K562 (cell line): ENCODE measurements around the gene FCRL6. TPM values are rescaled to one million over a fixed set of nuclear protein-coding genes. Genes with fewer than 3 reads are reported as not detected.

Experiments used
- CAMTA2 ChIP-seq: fragments of 250-450 bp; sonication (Bioruptor Pico); conservative IDR thresholded peaks from 2 replicates; pipeline ENCODE4 v1.5.1; 2022
- COPS2 ChIP-seq: fragments of 450-650 bp; conservative IDR thresholded peaks from 2 replicates; pipeline ENCODE4 v1.6.1; 2016; ENCODE audit warnings: mild to moderate bottlenecking, moderate library complexity
- DEAF1 ChIP-seq: fragments of 450-650 bp; formaldehyde crosslinking; IDR thresholded peaks from 2 replicates; pipeline ENCODE4 v1.4.0; 2020; ENCODE audit warnings: mild to moderate bottlenecking, moderate library complexity
- DPF2 ChIP-seq: fragments of 450-650 bp; IDR thresholded peaks from 2 replicates; pipeline ENCODE4 v1.6.1; 2016
- HNRNPUL1 ChIP-seq: fragments of 200-400 bp; formaldehyde crosslinking; IDR thresholded peaks from 2 replicates; pipeline ENCODE4 v1.6.1; 2017; ENCODE audit warnings: low read length
- IRF1 ChIP-seq: sonication (generic); formaldehyde crosslinking; IDR thresholded peaks from 2 replicates; pipeline ENCODE4 v1.8.0; 2022; ENCODE audit warnings: missing genetic modification reagents, mild to moderate bottlenecking, borderline replicate concordance
- MECOM ChIP-seq: fragments of 250-450 bp; sonication (Bioruptor Pico); IDR thresholded peaks from 2 replicates; pipeline ENCODE4 v1.8.0; 2022; ENCODE audit warnings: inconsistent platforms
- MXI1 ChIP-seq: IDR thresholded peaks from 2 replicates; pipeline ENCODE4 v1.6.1; 2011; ENCODE audit warnings: low read depth, mild to moderate bottlenecking, improper control_type of control experiment, low read length
- PTBP1 ChIP-seq: fragments of 200-400 bp; formaldehyde crosslinking; IDR thresholded peaks from 2 replicates; pipeline ENCODE4 v1.6.1; 2017; ENCODE audit warnings: low read depth, low read length
- RFX7 ChIP-seq: fragments of 250-450 bp; sonication (Bioruptor Pico); IDR thresholded peaks from 2 replicates; pipeline ENCODE4 v1.5.1; 2021; ENCODE audit warnings: mild to moderate bottlenecking
- SMC3 ChIP-seq: conservative IDR thresholded peaks from 2 replicates; pipeline ENCODE4 v1.6.1; 2011; ENCODE audit warnings: low read depth, low read length, improper control_type of control experiment; ENCODE audit not compliant: insufficient read depth
- SNIP1 ChIP-seq: fragments of 450-650 bp; IDR thresholded peaks from 2 replicates; pipeline ENCODE4 v1.7.1; 2017; ENCODE audit warnings: low read depth, mild to moderate bottlenecking
- TBL1XR1 ChIP-seq, 2 experiments: IDR thresholded peaks; 2 replicates each; pipeline ENCODE4 v1.6.1; 2012; ENCODE audit warnings: improper control_type of control experiment in 2 of 2, low read length in 2 of 2, mild to moderate bottlenecking in 1 of 2
- TCFL5 ChIP-seq: fragments of 250-450 bp; sonication (Bioruptor Pico); conservative IDR thresholded peaks from 2 replicates; pipeline ENCODE4 v1.6.1; 2021; ENCODE audit warnings: mild to moderate bottlenecking, moderate library complexity, matching md5 sums
- ZMIZ1 ChIP-seq, 2 experiments: fragments of 150-350 bp in 1 of 2; IDR thresholded peaks; 2 replicates each; pipeline ENCODE4 v1.6.1; 2012 to 2016; ENCODE audit warnings: low read depth in 2 of 2, low read length in 2 of 2, mild to moderate bottlenecking in 1 of 2, moderate library complexity in 1 of 2
- ZNF212 ChIP-seq: fragments of 450-650 bp; formaldehyde crosslinking; IDR thresholded peaks from 2 replicates; pipeline ENCODE4 v1.4.0; 2020; ENCODE audit warnings: mild to moderate bottlenecking
- polyA plus RNA-seq, 8 experiments: library from polyadenylated mRNA; depleted of rRNA in 4 of 8; stranded (reverse) in 5 of 8; unstranded in 3 of 8; fragments of >200 nt; fragmentation: Nextera tagmentation in 2 of 8; fragmentation: Illumina TruSeq in 1 of 8; extraction: Ambion mirVana in 2 of 8; extraction: Trizol in 1 of 8; gene quantifications; 2 replicates each; pipeline versions ENCODE4 v1.2.1 to v1.2.3, GENCODE V29; 2011 to 2014; ENCODE audit warnings: inconsistent platforms in 1 of 8, missing spikeins in 1 of 8
- total RNA-seq, 7 experiments: library from RNA; depleted of rRNA in 6 of 7; stranded (reverse); fragments of >200 nt in 6 of 7; fragmentation: Illumina TruSeq in 2 of 7; extraction: Trizol in 2 of 7; gene quantifications; 2 replicates each; pipeline versions ENCODE4 v1.2.1 to v1.2.3, GENCODE V29; 2011 to 2021; ENCODE audit warnings: low replicate concordance in 1 of 7

The FCRL6 gene
- total and polyA plus RNA-seq, 9 of the 15 experiments (the other 6 are each of a cell fraction or from before 2014, with no cell fraction given) = not detected

- no peak for TF ChIP-seq HNRNPUL1
- no peak for TF ChIP-seq ZNF212 (CRISPR knock-in tag)
- TF ChIP-seq CAMTA2 (CRISPR knock-in tag) = no peak
- no peak for TF ChIP-seq MECOM (CRISPR knock-in tag)
- TF ChIP-seq RFX7 (CRISPR knock-in tag) = no peak
- TF ChIP-seq DPF2 = no peak
- TF ChIP-seq ZMIZ1 (IDR thresholded peaks at IDR 0.05; ENCODE audit: low read depth in 2 of 2, low read length in 2 of 2) = no peak
- no peak for TF ChIP-seq TBL1XR1 (IDR thresholded peaks at IDR 0.05; ENCODE audit: low read length in 2 of 2)
- no peak for TF ChIP-seq TCFL5
- TF ChIP-seq COPS2 = no peak
- TF ChIP-seq PTBP1 = no peak
- TF ChIP-seq SMC3 = peak; percentile 72
- TF ChIP-seq DEAF1 (CRISPR knock-in tag) = peak; percentile 63
- TF ChIP-seq IRF1 (CRISPR knock-in tag) = no peak
- TF ChIP-seq MXI1 = no peak
- no peak for TF ChIP-seq SNIP1
Observed at GRCh38 chr1:159798893-159799292, 3.3 kb upstream of the FCRL6 start (continued).
